Esophagus muscularis mucosa (tissue), 4 donors: ENCODE data around the gene NXN.

ENCODE experiments used
- EP300 ChIP-seq: sonication (generic); formaldehyde crosslinking; IDR thresholded peaks from one replicate; pipeline ENCODE4 v1.6.1; 2017; ENCODE audit warnings: antibody characterized with exemption
- POLR2A ChIP-seq: fragments of 450-650 bp; IDR thresholded peaks from one replicate; pipeline ENCODE4 v1.6.1; 2017; ENCODE audit warnings: antibody characterized with exemption, moderate library complexity, mild to moderate bottlenecking, low read depth
- POLR2AphosphoS5 ChIP-seq, 2 donors: sonication (generic); formaldehyde crosslinking; IDR thresholded peaks; one replicate each; pipeline ENCODE4 v1.6.1; 2017; ENCODE audit warnings: antibody characterized with exemption in 2 of 2
- TF ChIP-seq, protein P1 (sequence below), 3 experiments: fragments of 200-600 bp in 2 of 3; fragments of 450-650 bp in 1 of 3; sonication (generic) in 2 of 3; IDR thresholded peaks; one replicate each; pipeline ENCODE4 v1.5.1; 2017 to 2019; ENCODE audit warnings: antibody characterized with exemption in 3 of 3, mild to moderate bottlenecking in 2 of 3, moderate library complexity in 1 of 3

GRCh38 chr17:841313-841712, 138.3 kb downstream of the NXN start:
- TF ChIP-seq POLR2AphosphoS5 (IDR thresholded peaks at IDR 0.05) (no peak), POLR2A (no peak), EP300 (no peak)
- TF ChIP-seq, protein P1, sequence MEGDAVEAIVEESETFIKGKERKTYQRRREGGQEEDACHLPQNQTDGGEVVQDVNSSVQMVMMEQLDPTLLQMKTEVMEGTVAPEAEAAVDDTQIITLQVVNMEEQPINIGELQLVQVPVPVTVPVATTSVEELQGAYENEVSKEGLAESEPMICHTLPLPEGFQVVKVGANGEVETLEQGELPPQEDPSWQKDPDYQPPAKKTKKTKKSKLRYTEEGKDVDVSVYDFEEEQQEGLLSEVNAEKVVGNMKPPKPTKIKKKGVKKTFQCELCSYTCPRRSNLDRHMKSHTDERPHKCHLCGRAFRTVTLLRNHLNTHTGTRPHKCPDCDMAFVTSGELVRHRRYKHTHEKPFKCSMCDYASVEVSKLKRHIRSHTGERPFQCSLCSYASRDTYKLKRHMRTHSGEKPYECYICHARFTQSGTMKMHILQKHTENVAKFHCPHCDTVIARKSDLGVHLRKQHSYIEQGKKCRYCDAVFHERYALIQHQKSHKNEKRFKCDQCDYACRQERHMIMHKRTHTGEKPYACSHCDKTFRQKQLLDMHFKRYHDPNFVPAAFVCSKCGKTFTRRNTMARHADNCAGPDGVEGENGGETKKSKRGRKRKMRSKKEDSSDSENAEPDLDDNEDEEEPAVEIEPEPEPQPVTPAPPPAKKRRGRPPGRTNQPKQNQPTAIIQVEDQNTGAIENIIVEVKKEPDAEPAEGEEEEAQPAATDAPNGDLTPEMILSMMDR (IDR thresholded peaks at IDR 0.05): no peak
